ENCODE data around the gene AVP.

AVP gene

DNA sequence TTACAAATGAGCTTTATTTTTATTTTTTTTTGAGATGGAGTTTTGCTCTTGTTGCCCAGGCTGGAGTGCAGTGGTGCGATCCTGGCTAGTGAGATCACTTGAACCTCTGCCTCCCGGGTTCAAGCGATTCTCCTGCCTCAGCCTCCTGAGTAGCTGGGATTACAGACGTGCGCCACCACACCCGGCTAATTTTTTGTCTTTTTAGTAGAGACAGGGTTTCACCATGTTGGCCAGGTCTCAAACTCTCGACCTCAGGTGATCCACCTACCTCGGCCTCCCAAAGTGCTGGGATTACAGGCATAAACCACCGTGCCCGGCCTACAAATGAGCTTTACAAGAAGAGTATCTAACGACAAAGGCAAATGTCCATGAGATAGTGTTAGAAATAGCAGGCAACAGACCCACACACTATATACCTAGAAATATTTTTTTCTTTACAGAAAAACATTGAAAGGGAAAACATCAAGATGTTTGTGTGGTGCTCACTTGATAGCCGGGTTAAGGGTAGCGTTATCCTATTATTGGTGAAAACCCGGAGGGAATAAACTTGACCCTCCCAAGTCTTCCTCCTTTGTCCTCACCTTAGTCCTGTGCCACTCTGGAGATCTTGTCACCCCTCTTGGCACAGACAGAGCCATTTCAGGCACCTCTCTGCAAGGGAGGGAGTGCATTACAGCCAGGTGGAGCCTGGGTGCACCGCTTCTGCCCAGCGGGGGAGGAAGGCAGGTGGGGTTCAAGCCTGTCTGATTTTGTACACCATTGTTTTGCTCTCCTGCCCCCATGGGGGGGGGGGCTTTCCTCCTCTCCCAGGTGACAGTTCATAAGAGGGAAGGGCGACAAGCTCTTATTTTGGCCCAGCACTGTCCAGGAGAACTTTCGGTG lies 21.0 kb upstream of the AVP start:
- Histone ChIP-seq H3K4me1 (peaks cover 3% of the 10 kb centered on the region; the same call in 1 of the 2 replicates), H3K4me3 (ENCODE audit: low read depth, low read length) (no peak overlapping the region), H3K9me3 (no peaks in the 10 kb centered on the region; the same call in 1 of the 2 replicates), H3K36me3 (no peaks in the 10 kb centered on the region), H3K27me3 (no peaks in the 10 kb centered on the region)
- no peak for DNase-seq
- TF ChIP-seq, protein P1, sequence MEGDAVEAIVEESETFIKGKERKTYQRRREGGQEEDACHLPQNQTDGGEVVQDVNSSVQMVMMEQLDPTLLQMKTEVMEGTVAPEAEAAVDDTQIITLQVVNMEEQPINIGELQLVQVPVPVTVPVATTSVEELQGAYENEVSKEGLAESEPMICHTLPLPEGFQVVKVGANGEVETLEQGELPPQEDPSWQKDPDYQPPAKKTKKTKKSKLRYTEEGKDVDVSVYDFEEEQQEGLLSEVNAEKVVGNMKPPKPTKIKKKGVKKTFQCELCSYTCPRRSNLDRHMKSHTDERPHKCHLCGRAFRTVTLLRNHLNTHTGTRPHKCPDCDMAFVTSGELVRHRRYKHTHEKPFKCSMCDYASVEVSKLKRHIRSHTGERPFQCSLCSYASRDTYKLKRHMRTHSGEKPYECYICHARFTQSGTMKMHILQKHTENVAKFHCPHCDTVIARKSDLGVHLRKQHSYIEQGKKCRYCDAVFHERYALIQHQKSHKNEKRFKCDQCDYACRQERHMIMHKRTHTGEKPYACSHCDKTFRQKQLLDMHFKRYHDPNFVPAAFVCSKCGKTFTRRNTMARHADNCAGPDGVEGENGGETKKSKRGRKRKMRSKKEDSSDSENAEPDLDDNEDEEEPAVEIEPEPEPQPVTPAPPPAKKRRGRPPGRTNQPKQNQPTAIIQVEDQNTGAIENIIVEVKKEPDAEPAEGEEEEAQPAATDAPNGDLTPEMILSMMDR (IDR thresholded peaks at IDR 0.05; ENCODE audit: low read depth, low read length) = no peak

DNA sequence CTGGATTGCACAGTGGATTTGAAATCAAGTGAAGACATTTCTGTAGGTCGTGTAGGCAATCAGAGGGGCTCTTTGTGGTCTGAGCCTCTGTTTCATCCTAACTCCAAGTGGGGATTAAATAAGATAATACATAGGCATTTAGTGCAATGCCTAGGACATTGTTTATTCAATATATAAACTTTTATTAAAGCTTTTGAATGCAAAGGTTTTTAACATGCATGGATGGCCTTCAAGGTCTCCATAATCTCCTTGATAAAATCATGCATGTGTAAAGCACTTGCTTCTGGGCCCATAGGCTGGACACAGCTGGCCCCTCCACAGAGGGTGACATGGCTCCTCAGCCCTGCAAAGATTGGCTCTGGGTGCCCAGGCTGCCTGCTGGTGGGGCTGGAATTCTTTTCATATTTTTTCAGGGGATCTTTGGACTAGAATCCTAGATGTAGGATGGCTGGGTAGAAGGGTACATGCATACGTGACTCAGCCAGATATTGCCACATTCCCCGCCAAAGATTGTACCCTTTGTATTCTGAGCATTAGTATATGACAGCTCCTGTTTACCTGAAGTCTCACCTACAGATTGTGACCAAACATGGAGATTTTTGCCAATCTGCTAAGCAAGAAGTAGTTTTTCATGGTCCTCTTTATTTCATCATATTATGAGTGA lies 19.0 kb upstream of the AVP start:
- H3K36me3 ChIP-seq = no peaks in the 10 kb centered on the region
- TF ChIP-seq, protein P1 (IDR thresholded peaks at IDR 0.05; ENCODE audit: low read depth, low read length) = no peak
- no peak for DNase-seq
- no peaks in the 10 kb centered on the region; the same call in 1 of the 2 replicates for H3K9me3 ChIP-seq
- no peak overlapping the region for H3K4me3 ChIP-seq (ENCODE audit: low read depth, low read length)
- peaks cover 3% of the 10 kb centered on the region; the same call in 1 of the 2 replicates for H3K4me1 ChIP-seq
- no peaks in the 10 kb centered on the region for H3K27me3 ChIP-seq

DNA sequence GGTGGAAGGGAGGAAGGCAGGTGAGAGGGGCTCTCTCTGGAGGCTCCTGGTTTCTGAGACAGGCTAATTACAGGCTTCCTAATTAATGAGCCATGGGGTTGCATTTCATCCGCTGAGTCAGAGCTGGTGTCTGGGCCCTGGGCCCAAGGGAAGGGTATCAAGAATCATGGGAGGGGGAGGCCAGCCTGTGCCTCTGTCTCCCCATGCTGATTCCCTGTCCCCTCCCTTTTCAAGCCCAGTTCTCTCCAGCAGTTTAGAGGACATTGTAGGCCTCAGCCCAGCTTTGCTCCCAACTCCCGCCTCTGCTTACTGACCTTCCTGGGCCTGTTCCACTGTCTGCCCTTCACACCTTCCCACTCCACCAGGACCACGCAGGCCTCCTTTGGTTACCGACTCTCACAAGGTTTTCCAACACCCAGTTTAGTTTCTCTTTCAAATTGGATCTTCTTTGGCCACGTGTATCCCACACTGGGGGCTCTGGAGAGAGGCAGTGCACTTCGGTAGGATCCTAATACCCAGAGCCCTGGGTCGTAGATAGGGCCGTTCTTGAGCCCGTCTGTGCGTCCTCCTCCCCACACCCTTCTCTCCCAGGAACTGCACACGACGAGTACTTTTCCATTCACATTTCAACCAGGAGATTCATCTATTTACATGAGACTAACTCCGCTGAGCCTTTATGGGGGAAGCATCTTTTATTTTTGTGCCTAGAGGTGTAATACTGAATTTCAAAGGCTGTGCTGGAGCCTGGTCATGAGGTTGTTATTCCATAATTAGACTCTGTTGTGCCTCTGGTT lies 18.2 kb upstream of the AVP start:
- Histone ChIP-seq H3K27me3 (no peaks in the 10 kb centered on the region), H3K4me1 (peaks cover 3% of the 10 kb centered on the region; the same call in 1 of the 2 replicates), H3K9me3 (no peaks in the 10 kb centered on the region; the same call in 1 of the 2 replicates), H3K36me3 (no peaks in the 10 kb centered on the region), H3K4me3 (ENCODE audit: low read depth, low read length) (no peak overlapping the region)
- TF ChIP-seq, protein P1 (IDR thresholded peaks at IDR 0.05; ENCODE audit: low read depth, low read length) = no peak
- no peak for DNase-seq

DNA sequence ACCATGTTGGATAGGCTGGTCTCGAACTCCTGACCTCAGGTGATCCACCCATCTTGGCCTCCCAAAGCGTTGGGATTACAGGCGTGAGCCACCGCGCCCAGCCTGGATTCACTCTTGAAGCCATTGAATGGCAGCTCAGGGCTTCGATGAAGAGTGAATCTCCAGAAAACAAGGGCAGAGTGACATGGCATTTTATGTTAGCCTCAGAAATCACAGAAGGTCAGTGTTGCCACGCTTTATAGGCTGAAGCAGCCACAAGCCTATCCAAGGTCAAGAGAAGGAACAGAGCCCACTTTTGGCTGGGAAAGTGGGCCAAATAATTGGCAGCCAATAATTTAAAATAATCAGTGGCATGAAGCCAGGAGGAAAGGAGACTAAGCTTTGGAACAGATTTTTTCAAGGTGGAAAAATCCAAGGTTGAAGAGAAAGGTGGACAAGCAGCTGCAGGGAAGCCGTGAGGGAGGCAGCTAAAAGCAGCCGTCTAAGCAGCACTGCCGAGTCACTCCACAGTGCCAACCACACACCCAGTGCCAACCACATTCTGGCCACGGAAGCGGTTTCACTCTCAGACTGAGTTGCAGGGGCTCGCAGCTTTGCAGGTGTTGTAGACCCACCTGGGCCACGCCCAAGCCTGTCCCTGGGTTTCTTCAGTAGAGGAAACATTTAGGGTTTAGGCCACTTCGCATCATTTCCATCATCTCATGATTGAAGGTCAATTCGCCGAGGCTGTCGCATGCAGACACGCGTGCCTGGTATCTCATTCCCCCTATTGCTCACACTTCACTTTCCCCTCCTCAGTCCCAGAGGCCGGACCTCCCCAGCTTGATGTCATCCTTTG lies 17.4 kb upstream of the AVP start:
- Histone ChIP-seq H3K4me3 (ENCODE audit: low read depth, low read length) (no peak overlapping the region), H3K9me3 (no peaks in the 10 kb centered on the region; the same call in 1 of the 2 replicates), H3K27me3 (no peaks in the 10 kb centered on the region), H3K4me1 (peaks cover 3% of the 10 kb centered on the region; the same call in 1 of the 2 replicates), H3K36me3 (no peaks in the 10 kb centered on the region)
- DNase-seq = no peak
- TF ChIP-seq, protein P1 (IDR thresholded peaks at IDR 0.05; ENCODE audit: low read depth, low read length) = no peak

DNA sequence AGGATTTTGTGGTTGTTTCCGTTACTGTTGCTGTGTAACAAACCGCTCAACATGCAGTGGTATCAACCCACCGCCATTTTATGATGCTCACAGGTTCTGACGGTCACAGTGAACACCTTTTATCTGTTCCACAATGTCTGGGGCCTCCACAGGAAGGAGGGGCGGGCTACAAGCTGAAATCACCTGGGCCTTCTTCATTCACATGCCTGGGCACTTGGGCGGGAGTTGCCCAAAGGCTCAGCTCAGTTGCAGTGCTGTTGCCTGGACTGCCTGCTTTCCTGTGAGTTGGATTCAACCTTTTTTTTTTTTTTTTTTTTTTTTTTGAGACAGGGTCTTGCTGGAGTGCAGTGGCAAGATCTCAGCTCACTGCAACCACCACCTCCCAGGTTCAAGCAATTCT lies 16.7 kb upstream of the AVP start:
- no peaks in the 10 kb centered on the region for H3K27me3 ChIP-seq
- H3K4me3 ChIP-seq (ENCODE audit: low read depth, low read length) = no peak overlapping the region
- TF ChIP-seq, protein P1 (IDR thresholded peaks at IDR 0.05; ENCODE audit: low read depth, low read length) = no peak
- H3K36me3 ChIP-seq = no peaks in the 10 kb centered on the region
- no peak for DNase-seq
- H3K9me3 ChIP-seq = no peaks in the 10 kb centered on the region; the same call in 1 of the 2 replicates
- peaks cover 3% of the 10 kb centered on the region; the same call in 1 of the 2 replicates for H3K4me1 ChIP-seq

Data from BE2C (cell line).